Heart left ventricle (tissue), 16 donors: ENCODE results near the gene EVX1. TPM values are rescaled to one million over a fixed set of nuclear protein-coding genes. Genes with fewer than 3 reads are reported as not detected.

Experiments
- ATAC-seq, 4 donors: fragments of 200-7000 bp; cut with Tn5 transposase; one replicate each; pipeline ENCODE4 v1.9.1; 2020 to 2022; ENCODE audit warnings: moderate library complexity in 4 of 4, mild to moderate bottlenecking in 3 of 4, moderate number of reproducible peaks in 1 of 4
- DNase-seq, 5 donors: peaks; one replicate each; pipeline ENCODE4 v3.0.0-alpha.2; 2020
- H3K27ac ChIP-seq, 12 donors: fragments of 200-600 bp; sonication (generic) in 4 of 12; one replicate each; pipeline versions ENCODE4 v1.5.0 to v1.8.0; 2016 to 2022; ENCODE audit warnings: mild to moderate bottlenecking in 2 of 12
- H3K27me3 ChIP-seq, 9 donors: fragments of 200-600 bp; sonication (generic) in 2 of 9; one replicate each; pipeline versions ENCODE4 v1.5.1 to v1.8.0; 2016 to 2022; ENCODE audit warnings: mild to moderate bottlenecking in 3 of 9
- H3K36me3 ChIP-seq, 9 donors: fragments of 200-600 bp; sonication (generic) in 2 of 9; one replicate each; pipeline versions ENCODE4 v1.5.0 to v1.8.0; 2018 to 2022; ENCODE audit warnings: mild to moderate bottlenecking in 2 of 9
- H3K4me1 ChIP-seq, 12 donors: fragments of 200-600 bp; sonication (generic) in 4 of 12; one replicate each; pipeline versions ENCODE4 v1.5.0 to v1.8.0; 2016 to 2022; ENCODE audit warnings: mild to moderate bottlenecking in 3 of 12
- H3K4me3 ChIP-seq, 12 donors: fragments of 200-600 bp; sonication (generic) in 4 of 12; one replicate each; pipeline versions ENCODE4 v1.5.0 to v1.8.0; 2017 to 2022; ENCODE audit warnings: mild to moderate bottlenecking in 9 of 12, moderate library complexity in 4 of 12
- H3K9me3 ChIP-seq, 12 donors: fragments of 200-600 bp; sonication (generic) in 4 of 12; one replicate each; pipeline versions ENCODE4 v1.5.0 to v1.8.0; 2016 to 2022; ENCODE audit warnings: mild to moderate bottlenecking in 1 of 12
- POLR2A ChIP-seq, 2 donors: fragments of 450-650 bp; IDR thresholded peaks; one replicate each; pipeline ENCODE4 v1.6.1; 2017; ENCODE audit warnings: antibody characterized with exemption in 2 of 2, mild to moderate bottlenecking in 2 of 2, moderate library complexity in 2 of 2
- WGBS, 4 donors: extraction: QIAGEN DNeasy Blood & Tissue Kit in 2 of 4; methylation state at CpG; one replicate each; pipeline versions ENCODE4 v1.1.5 to v1.1.7; 2013 to 2018; 5-methylcytosine and 5-hydroxymethylcytosine counted together
- intact Hi-C, 10 donors: fragments of 100-400 bp; cut with DNase I; formaldehyde crosslinking; loops; one replicate each; pipeline versions ENCODE4 v1.11.1 to v1.14.2; 2022
- polyA plus RNA-seq, 2 donors: library from polyadenylated mRNA; stranded (reverse); fragments of 200-250 nt; gene quantifications; one replicate each; pipeline ENCODE4 v1.2.3, GENCODE V29; 2013
- total RNA-seq, 9 donors: library from RNA; depleted of rRNA in 2 of 9; stranded (reverse); fragments of >200 nt in 2 of 9; fragmentation: NEBNext Ultra II Directional in 3 of 9; extraction: Animal tissue kit (Norgen Biotek cat#: 25700) in 3 of 9; gene quantifications; one replicate each; pipeline versions ENCODE4 v1.1.0 to v1.2.4, GENCODE V29; 2016 to 2023
- TF ChIP-seq, protein P1 (sequence below), 12 donors: fragments of 200-600 bp; sonication (generic) in 4 of 12; IDR thresholded peaks; one replicate each; pipeline versions ENCODE4 v1.5.0 to v1.8.0; 2018 to 2022; ENCODE audit warnings: antibody characterized with exemption in 12 of 12, mild to moderate bottlenecking in 5 of 12
- donor health status: ischemic (EF 13 %, LVEDD 7.1; RV severe dilation, severe dysfunction).
- donor health status: healthy with polysubstance abuse.
- donor health status: DM: no; HTN: yes; CAD: no.
- donor health status: DM: no; HTN: no; CAD: no.
- donor health status: ischemic (EF 25% LVEDD 6.9; RV normal size, moderate dysfunction).
- donor health status: ischemic (EF 25% LVEDD 5.7; RV mildly dilated, moderate dysfunction).
- donor health status: healthy.
- donor health status: DM: yes; HTN: yes; CAD: no.
- donor health status: ischemic (EF 35%, LVEDD 5.7; RV mildly dilated, moderate dysfunction).
- donor health status: nonischemic (EF 11% LVEDD 7.7; RV severe dilation, severe dysfunction).
- donor health status: DM: yes; HTN: yes; CAD: no.
- donor health status: PGD.
- donor health status: ischemic (EF 29% LVEDD 5.4; RV normal size, mild dysfunction).
- donor health status: nonischemic (EF 23%, LVEDD 6.1; RV moderate dilation, normal function).

Gene EVX1
- total and polyA plus RNA-seq, 11 donors, result not detected

DNA sequence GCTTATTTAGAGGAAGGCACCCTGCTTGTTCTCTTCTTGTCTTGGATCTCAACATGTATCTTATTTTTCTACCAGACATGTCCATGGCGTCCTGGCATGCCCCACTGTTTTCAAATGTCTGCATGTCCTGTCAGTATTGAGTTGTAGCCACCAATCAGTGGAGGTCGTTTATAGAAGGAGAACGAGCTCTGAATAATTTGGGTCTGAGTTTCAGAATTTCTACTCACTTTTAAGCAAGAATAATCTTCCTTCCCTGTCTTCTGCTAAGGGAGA lies 39.8 kb upstream of the EVX1 start:
- Histone ChIP-seq H3K36me3 (no peaks in the 10 kb centered on the region), H3K27ac (no peak overlapping the region), H3K9me3 (no peaks in the 10 kb centered on the region), H3K27me3 (peaks cover 73 to 97% (median 93%) of the 10 kb centered on the region in 9 donors), H3K4me3 (no peak overlapping the region), H3K4me1 (peaks cover 4 to 52% (median 21%) of the 10 kb centered on the region in 12 donors)
- TF ChIP-seq, protein P1, sequence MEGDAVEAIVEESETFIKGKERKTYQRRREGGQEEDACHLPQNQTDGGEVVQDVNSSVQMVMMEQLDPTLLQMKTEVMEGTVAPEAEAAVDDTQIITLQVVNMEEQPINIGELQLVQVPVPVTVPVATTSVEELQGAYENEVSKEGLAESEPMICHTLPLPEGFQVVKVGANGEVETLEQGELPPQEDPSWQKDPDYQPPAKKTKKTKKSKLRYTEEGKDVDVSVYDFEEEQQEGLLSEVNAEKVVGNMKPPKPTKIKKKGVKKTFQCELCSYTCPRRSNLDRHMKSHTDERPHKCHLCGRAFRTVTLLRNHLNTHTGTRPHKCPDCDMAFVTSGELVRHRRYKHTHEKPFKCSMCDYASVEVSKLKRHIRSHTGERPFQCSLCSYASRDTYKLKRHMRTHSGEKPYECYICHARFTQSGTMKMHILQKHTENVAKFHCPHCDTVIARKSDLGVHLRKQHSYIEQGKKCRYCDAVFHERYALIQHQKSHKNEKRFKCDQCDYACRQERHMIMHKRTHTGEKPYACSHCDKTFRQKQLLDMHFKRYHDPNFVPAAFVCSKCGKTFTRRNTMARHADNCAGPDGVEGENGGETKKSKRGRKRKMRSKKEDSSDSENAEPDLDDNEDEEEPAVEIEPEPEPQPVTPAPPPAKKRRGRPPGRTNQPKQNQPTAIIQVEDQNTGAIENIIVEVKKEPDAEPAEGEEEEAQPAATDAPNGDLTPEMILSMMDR (IDR thresholded peaks at IDR 0.05), result no peak
- no peak for TF ChIP-seq POLR2A (IDR thresholded peaks at IDR 0.05)
- ATAC-seq, result no peak
- 11 to 22% (median 22%) methylated on average over 3 of the region's 3 CpGs for WGBS, 4 donors
- intact Hi-C loops, result loop anchor here in 5 of 10 donors (5.0 to 10.0 kb wide), 4 partner anchors 372 to 720 kb away; no protein-coding TSS in a partner anchor
- DNase-seq, result no peak

DNA sequence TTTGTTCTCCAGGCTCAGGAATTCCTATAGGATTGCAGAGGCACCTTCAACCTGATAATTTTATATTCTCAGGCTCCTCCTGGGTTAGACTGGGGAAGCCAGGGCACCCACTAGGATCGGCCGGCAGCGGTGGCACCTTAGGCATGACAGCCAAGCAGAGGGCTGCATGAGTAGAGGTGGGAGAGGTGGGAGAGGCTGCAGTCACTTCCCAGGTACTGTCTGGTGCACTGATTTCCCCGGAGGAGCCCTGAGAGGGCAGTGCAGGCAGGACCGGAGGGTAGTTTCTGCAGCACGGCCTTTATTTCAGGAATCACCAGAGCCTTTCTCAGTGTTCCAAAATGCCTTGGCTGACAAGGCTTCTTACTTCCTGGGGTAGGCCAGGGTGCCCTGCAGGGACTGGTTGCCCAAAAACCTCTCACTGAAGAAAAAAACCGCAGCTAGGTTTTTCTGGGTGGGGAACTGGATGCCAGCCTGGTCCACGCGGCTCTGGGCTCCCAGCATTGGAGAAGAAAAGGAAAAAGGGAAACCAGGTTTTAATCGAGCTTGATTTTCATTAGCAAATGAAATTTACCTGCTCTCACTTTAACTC lies 39.1 kb upstream of the EVX1 start:
- Histone ChIP-seq H3K36me3 (no peaks in the 10 kb centered on the region), H3K27me3 (peaks cover 67 to 96% (median 91%) of the 10 kb centered on the region in 9 donors), H3K27ac (no peak overlapping the region), H3K4me3 (no peak overlapping the region), H3K4me1 (peaks cover 4 to 48% (median 21%) of the 10 kb centered on the region in 12 donors), H3K9me3 (no peaks in the 10 kb centered on the region)
- WGBS, 4 donors, result 12 to 17% (median 15%) methylated on average over 9 to 10 of the region's 10 CpGs
- TF ChIP-seq, protein P1 (IDR thresholded peaks at IDR 0.05), result no peak
- no peak for TF ChIP-seq POLR2A (IDR thresholded peaks at IDR 0.05)
- ATAC-seq (no peak), DNase-seq (no peak)
- intact Hi-C loops, result loop anchor here in 5 of 10 donors (5.0 to 10.0 kb wide), 4 partner anchors 371 to 719 kb away; no protein-coding TSS in a partner anchor

DNA sequence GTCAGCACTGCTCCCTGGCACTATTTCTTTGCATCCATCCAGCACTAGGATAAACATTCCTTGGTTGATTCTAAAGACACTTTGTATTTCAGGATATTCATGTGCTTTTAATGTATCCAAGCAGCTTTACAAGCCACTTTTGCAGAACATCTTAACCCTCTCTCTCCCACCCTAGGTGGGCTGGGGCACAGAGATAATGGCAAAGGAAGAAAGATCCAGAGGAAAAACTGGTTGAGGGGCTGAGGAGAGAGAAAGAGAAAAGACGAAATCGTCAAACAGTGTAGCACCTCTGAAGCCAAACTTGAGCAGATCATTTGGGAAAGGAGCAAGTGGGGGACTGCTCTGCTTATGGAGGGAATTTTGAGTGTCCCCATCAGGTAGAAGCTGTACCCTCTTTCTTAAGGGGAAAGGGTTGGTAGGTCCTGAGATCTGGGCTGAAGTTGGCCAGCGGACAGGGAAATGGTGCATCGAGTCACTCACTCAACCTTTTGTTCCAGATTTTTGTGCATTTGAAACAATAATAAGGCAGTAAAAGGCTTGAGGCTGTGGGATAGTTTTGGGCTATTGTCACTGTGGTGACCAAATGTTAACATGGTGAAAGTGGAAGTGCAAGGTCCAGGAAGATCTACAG lies 38.5 kb upstream of the EVX1 start:
- H3K4me3 ChIP-seq, result no peak overlapping the region
- intact Hi-C loops, result loop anchor here in 5 of 10 donors (5.0 to 10.0 kb wide), 4 partner anchors 371 to 718 kb away; no protein-coding TSS in a partner anchor
- 16 to 29% (median 23%) methylated on average over 4 of the region's 4 CpGs for WGBS, 4 donors
- no peak for ATAC-seq
- H3K36me3 ChIP-seq, result no peaks in the 10 kb centered on the region
- TF ChIP-seq, protein P1 (IDR thresholded peaks at IDR 0.05), result no peak
- no peak for TF ChIP-seq POLR2A (IDR thresholded peaks at IDR 0.05)
- peaks cover 60 to 96% (median 91%) of the 10 kb centered on the region in 9 donors for H3K27me3 ChIP-seq
- H3K4me1 ChIP-seq, result peaks cover 3 to 42% (median 18%) of the 10 kb centered on the region in 12 donors
- no peak for DNase-seq
- no peaks in the 10 kb centered on the region for H3K9me3 ChIP-seq
- no peak overlapping the region for H3K27ac ChIP-seq

DNA sequence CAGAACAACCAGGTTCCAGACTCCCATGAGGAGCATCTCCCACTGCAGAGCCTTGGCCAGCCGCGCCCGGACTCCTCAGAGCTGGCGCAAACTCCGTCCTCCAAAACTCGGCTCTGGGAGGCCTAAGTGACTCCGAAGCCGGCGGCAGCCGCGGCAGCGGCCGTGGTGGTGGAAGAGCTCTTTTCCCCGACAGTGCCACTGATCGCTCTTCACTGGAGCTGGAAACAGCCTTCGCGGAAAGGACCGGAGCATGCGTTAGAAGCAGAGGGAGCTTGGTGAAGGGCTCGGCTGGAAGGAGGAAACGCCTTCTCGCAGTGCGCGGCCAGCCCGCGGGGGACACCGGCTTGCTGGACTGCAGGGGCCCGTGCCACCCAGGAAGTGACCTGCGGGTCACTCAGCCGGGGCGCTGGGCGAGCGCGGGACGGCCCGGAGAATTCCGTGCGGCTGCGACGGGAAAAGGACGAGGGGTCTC lies 37.7 kb upstream of the EVX1 start:
- no peaks in the 10 kb centered on the region for H3K9me3 ChIP-seq
- ATAC-seq (no peak), DNase-seq (no peak)
- H3K27ac ChIP-seq, result peak overlapping the region in 1 of 12 donors; percentile 21
- intact Hi-C loops, result loop anchor here in 7 of 10 donors (5.0 to 10.0 kb wide), 5 partner anchors 370 to 717 kb away; no protein-coding TSS in a partner anchor
- peak overlapping the region in 1 of 12 donors; percentile 34 for H3K4me3 ChIP-seq
- no peaks in the 10 kb centered on the region for H3K36me3 ChIP-seq
- H3K27me3 ChIP-seq, result peaks cover 61 to 99% (median 94%) of the 10 kb centered on the region in 9 donors
- 2 to 9% (median 5%) methylated on average over 33 to 41 of the region's 41 CpGs for WGBS, 4 donors
- no peak for TF ChIP-seq POLR2A (IDR thresholded peaks at IDR 0.05)
- TF ChIP-seq, protein P1 (IDR thresholded peaks at IDR 0.05), result no peak
- peaks cover 0 to 39% (median 16%) of the 10 kb centered on the region in 12 donors for H3K4me1 ChIP-seq
